Stimulated activated CD4-positive, alpha-beta T cell treated with anti-CD3 and anti-CD28 coated beads, Interleukin-2, amount 100 ng/mL, for 24 hours (primary cell): ENCODE data around the gene SFXN5.

Experiments
- DNase-seq, 2 donors: peaks; one replicate each; pipeline ENCODE4 v3.0.0-alpha.2; 2020

SFXN5 gene

GRCh38 chr2:73043276-73043675 is 28.2 kb downstream of the SFXN5 start:
- DNase-seq = no peak

GRCh38 chr2:73037947-73038585 is 33.4 kb downstream of the SFXN5 start:
- no peak for DNase-seq

- no peak for DNase-seq
Measured at GRCh38 chr2:73036766-73037165, 34.7 kb downstream of the SFXN5 start.

GRCh38 chr2:73035899-73036711 is 35.4 kb downstream of the SFXN5 start:
- no peak for DNase-seq

- DNase-seq = no peak
Measured at GRCh38 chr2:73034661-73035375, 36.7 kb downstream of the SFXN5 start.

GRCh38 chr2:73033766-73034381 is 37.6 kb downstream of the SFXN5 start:
- DNase-seq = no peak

GRCh38 chr2:73033142-73033765 is 38.3 kb downstream of the SFXN5 start:
- DNase-seq = no peak

- DNase-seq = no peak
Measured at GRCh38 chr2:73032702-73033097, 38.8 kb downstream of the SFXN5 start.

GRCh38 chr2:73031725-73032701 is 39.5 kb downstream of the SFXN5 start:
- no peak for DNase-seq

- no peak for DNase-seq
Measured at GRCh38 chr2:73031095-73031678, 40.3 kb downstream of the SFXN5 start.

GRCh38 chr2:73028841-73029240 is 42.7 kb downstream of the SFXN5 start:
- DNase-seq = no peak

GRCh38 chr2:73027340-73027739 is 44.2 kb downstream of the SFXN5 start:
- no peak for DNase-seq

- DNase-seq = no peak
Measured at GRCh38 chr2:73023497-73023896, 48.0 kb downstream of the SFXN5 start.

- DNase-seq = no peak
Measured at GRCh38 chr2:73022024-73022568, 49.4 kb downstream of the SFXN5 start.

GRCh38 chr2:73021371-73022010 is 50.0 kb downstream of the SFXN5 start:
- DNase-seq = no peak

GRCh38 chr2:73020657-73021370 is 50.7 kb downstream of the SFXN5 start:
- DNase-seq = no peak

GRCh38 chr2:73020306-73020656 is 51.2 kb downstream of the SFXN5 start:
- DNase-seq = no peak

GRCh38 chr2:73018188-73018825 is 53.2 kb downstream of the SFXN5 start:
- no peak for DNase-seq

GRCh38 chr2:73013936-73014335 is 57.6 kb downstream of the SFXN5 start:
- no peak for DNase-seq
